HG03354 (cell line): ENCODE measurements around the gene SMCO2.
A peak's percentile ranks its signal among the peaks of the same experiment; 100 is the strongest.
"Not testable (repeated sequence)": the region's sequence is repeated elsewhere in the genome, so short reads cannot be mapped to it uniquely, and the experiment has no call there.

Experiments used
- ATAC-seq: cut with Tn5 transposase; IDR thresholded peaks from one replicate; pipeline ENCODE4 v1.9.1; 2021; ENCODE audit warnings: mild to moderate bottlenecking; ENCODE audit not compliant: unreplicated experiment, poor library complexity, severe bottlenecking

SMCO2 gene

DNA sequence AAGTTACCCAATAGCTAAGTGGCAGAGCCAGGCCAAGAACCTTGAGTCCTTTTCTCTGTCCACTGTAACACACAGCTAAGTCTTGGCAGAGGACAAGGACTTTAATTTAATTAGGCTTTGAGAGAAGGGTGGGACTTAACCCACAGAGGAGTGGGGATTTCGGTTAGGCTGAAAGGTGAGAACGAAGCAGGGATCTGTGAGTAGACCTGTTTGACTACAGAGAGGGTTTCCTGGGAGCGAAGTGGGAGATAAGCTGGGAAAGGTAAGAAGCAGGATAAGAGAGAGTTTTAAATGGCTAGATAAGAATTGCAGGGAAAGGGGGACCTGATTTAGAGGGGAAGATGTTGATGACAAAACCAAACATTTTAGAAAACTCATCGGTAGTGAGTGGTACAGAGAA lies 75.4 kb downstream of the SMCO2 start:
- no peak for ATAC-seq

- ATAC-seq: peak; percentile 14
Measured at GRCh38 chr12:27523305-27523641, 76.7 kb downstream of the SMCO2 start.

GRCh38 chr12:27523642-27524493 lies 77.3 kb downstream of the SMCO2 start, which contains the start of gene PPFIBP1:
Gene PPFIBP1 (plus strand): TSS chr12:27524206. CDS start chr12:27633397, 109,191 bp downstream.
- ATAC-seq: peak; percentile 95

GRCh38 chr12:27524494-27524835 lies 77.9 kb downstream of the SMCO2 start:
- no peak for ATAC-seq

GRCh38 chr12:27524839-27525753 lies 78.6 kb downstream of the SMCO2 start:
- no peak for ATAC-seq

- ATAC-seq: no peak
Measured at GRCh38 chr12:27527512-27527911, 81.0 kb downstream of the SMCO2 start.

DNA sequence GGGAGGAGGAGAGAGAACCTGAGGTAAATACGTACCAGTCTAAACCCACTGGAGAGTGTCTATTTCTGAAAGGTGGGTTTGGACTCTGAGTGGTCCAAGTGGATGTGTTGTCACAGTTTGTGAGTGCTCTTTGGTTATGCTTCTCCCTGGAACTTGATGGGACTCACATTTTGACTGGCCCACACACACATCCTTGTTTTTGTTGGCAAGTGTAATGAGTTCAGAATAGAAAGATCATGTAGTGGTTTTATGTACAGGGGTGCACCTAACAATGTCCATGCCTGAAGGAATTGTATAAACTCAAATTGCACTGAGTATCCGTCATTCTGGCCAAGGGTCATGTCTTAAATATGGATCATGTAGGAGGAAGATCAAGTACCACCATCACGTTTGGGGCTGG lies 82.3 kb downstream of the SMCO2 start:
- ATAC-seq: no peak

DNA sequence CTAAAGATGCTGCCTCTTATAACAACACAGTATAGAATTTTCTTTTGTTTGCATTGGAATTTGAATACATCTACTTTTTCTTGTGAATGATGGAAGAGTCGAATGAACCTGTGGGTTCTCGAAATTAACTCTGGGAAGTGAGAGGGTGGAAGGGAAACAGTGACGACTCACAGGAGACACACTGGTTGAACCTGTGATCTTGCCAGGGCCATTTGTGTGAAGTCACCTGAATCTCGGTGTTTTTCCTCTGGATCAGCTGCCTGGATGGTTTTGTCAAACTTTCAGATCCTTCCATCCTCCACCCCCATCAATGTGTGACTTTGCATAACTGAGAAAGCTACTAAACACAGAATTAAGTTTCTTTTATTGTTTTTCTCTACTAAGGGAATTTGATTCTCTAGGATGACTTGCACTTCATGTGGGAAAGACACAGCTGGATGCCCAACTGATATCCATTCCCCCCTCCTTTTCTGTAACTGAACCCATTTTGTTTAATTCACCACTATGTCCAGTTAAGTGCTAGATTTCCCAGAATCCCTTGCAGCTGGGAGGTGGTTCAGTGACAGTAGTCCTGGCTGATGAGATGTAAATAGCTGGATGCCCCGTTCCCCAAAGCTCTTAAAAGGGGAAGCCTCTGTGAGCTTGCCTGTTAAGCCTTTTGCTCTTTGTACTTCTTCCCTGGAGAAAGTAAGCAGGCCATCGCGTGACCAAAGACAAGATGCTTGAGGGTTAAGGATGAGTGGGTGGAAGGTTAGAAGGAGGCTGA lies 83.8 kb downstream of the SMCO2 start:
- no peak for ATAC-seq

DNA sequence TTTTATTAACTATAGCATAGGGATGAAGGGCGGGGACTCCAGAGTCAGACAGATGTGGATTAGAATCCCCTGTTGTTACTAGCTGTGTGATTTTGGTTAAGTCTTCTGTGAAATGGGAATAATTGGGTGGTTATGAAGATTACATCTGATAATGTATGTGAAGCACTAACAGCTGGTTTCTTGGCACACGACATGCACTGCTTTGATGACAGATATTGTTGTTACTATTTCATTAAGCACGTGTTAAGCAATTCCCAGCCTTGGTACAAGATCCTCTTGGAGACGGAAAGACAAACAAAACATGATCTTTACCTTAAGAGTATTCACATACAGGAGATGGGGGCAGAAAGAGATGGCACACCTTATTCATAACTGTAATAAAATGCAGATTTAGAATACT lies 85.4 kb downstream of the SMCO2 start:
- no peak for ATAC-seq

- ATAC-seq: peak; percentile 54
Measured at GRCh38 chr12:27534060-27534764, 87.7 kb downstream of the SMCO2 start.

DNA sequence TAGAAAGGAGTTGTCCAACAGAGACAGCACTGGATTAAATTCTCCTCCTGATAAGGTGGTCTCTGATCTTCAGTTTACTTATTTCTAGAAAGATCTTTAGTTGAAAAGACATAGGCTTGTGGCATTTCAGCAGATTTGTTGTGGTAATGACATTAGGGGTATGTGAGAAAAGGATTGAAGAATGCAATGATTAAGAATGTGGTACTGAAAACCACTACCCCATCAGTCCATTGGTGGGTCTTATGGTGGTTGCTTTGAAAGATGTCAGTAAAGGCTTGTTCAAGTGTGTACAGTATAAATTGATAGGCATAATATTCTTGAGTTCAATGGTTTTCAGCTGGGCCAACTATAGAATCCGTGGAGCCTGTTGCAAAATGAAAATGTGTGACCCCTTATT lies 88.2 kb downstream of the SMCO2 start:
- peak; percentile 30 for ATAC-seq

GRCh38 chr12:27535318-27535717 lies 88.8 kb downstream of the SMCO2 start:
- no peak for ATAC-seq

GRCh38 chr12:27537855-27538675 lies 91.5 kb downstream of the SMCO2 start:
- ATAC-seq: no peak

GRCh38 chr12:27539191-27539631 lies 92.7 kb downstream of the SMCO2 start:
- no peak for ATAC-seq

DNA sequence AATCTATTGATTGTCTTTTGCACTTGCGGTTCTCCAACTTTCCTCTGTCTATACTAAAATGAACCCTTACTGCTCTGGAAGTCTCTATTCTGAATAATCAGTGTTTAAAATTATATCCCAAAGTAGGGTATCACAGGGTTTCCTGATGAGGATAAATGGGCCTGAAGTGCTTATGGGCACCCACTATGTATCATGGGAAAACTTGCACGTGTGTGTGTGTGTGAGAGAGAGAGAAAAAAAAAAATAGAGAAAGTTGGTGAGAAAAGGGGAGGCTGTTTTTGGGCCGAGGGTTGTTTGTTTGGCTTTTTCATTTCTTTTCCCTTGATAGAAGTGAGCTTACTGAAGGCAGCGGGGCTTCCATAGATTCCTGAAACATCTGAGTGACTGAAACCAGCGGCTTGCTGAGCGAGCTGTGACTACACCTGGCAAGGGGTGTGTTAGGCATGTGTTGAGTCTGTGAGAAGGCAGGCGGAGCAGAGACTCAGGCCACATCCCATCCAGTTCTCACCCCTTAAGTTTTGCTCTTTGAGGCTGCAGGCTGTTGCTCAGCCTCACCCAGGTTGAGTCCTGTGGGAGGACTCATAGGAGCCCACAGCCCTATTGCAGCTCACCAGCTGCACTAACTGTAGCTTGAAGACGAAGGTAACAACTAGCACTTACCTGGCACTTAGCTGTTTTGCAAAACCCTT lies 94.6 kb downstream of the SMCO2 start:
- ATAC-seq: no peak

DNA sequence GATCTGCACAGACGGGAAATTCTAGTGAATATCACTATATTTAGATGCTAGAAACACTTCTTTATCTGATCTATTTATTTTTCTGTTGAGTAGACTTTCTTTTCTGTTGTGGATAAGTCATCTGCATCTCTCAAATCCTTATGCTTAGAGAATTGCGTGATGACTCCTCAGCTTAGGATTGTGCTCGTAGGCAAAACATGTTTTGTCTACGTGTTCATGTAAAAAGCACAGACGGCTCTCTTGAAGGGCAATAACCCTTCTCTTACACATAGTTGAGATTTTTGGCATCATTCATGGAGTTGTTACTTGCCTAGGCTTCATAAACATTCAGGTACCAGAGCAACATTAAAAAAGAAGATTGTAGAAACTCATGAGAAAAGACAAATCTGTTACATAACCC lies 96.1 kb downstream of the SMCO2 start:
- ATAC-seq: no peak

- ATAC-seq: not testable (repeated sequence)
Measured at GRCh38 chr12:27544858-27545257, 98.3 kb downstream of the SMCO2 start.

GRCh38 chr12:27545665-27546064 lies 99.1 kb downstream of the SMCO2 start:
- no peak for ATAC-seq
